ENCODE results near the gene DEFB113.

GRCh38 chr6:49935387-49935786 lies 34.0 kb downstream of the DEFB113 start:
- no peak for TF ChIP-seq POLR2A (IDR thresholded peaks at IDR 0.05; ENCODE audit: low read length)
- TF ChIP-seq GATA1 (IDR thresholded peaks at IDR 0.05; ENCODE audit: low read depth, low read length) = no peak
